Naive thymus-derived CD4-positive, alpha-beta T cell (primary cell): ENCODE data around the gene CLDN9. TPM values are rescaled to one million over a fixed set of nuclear protein-coding genes. Genes with fewer than 3 reads are reported as not detected.

Source experiments
- ATAC-seq: fragments of 150-1000 bp; cut with Tn5 transposase; 2 replicates; pipeline ENCODE4 v1.10.0; 2021; ENCODE audit warnings: mild to moderate bottlenecking, moderate library complexity
- CTCF ChIA-PET: fragments of 350-600 bp; sonication (Branson Sonifier 250); formaldehyde crosslinking; loops from one replicate; lab custom pipeline; 2021; ENCODE audit warnings: antibody characterized with exemption; lab: Charles Lee
- POLR2A ChIA-PET: fragments of 350-600 bp; sonication (Branson Sonifier 250); formaldehyde crosslinking; loops from one replicate; lab custom pipeline; 2021; ENCODE audit warnings: antibody characterized with exemption, inconsistent platforms; lab: Charles Lee
- DNase-seq, 9 donors: peaks; one replicate each; pipeline versions ENCODE4 v3.0.0 to v3.0.0-alpha.2; 2020 to 2022; ENCODE audit warnings: mixed read lengths in 1 of 9
- H3K27ac ChIP-seq: one replicate; pipeline ENCODE4 v1.7.0; 2013; ENCODE audit warnings: mild to moderate bottlenecking, low read depth, low read length, moderate library complexity
- H3K27me3 ChIP-seq, 2 donors: one replicate each; pipeline ENCODE4 v1.7.0; 2013; ENCODE audit warnings: low read length in 2 of 2, mild to moderate bottlenecking in 2 of 2, moderate library complexity in 2 of 2; ENCODE audit not compliant: control insufficient read depth in 2 of 2, insufficient read depth in 2 of 2
- H3K36me3 ChIP-seq, 3 experiments: 1 replicate in 2 of 3; 2 replicates in 1 of 3; pipeline ENCODE4 v1.7.0; 2013; ENCODE audit warnings: low read length in 3 of 3, mild to moderate bottlenecking in 3 of 3, moderate library complexity in 1 of 3; ENCODE audit not compliant: insufficient read depth in 3 of 3, control insufficient read depth in 2 of 3
- H3K4me1 ChIP-seq, 2 donors: one replicate each; pipeline ENCODE4 v1.7.0; 2013; ENCODE audit warnings: low read length in 2 of 2, mild to moderate bottlenecking in 2 of 2, moderate library complexity in 1 of 2; ENCODE audit not compliant: control insufficient read depth in 2 of 2, insufficient read depth in 2 of 2
- H3K4me3 ChIP-seq: 2 replicates; pipeline ENCODE4 v1.7.0; 2013; ENCODE audit warnings: mild to moderate bottlenecking, low read length
- H3K9me3 ChIP-seq, 3 experiments: 1 replicate in 2 of 3; 2 replicates in 1 of 3; pipeline ENCODE4 v1.7.0; 2013; ENCODE audit warnings: low read length in 3 of 3; ENCODE audit not compliant: control insufficient read depth in 2 of 3
- H3K27ac Mint-ChIP-seq, 9 donors: one replicate each; pipeline ENCODE4 v1.8.0; 2020 to 2022; ENCODE audit warnings: mixed read lengths in 9 of 9, mild to moderate bottlenecking in 8 of 9, moderate library complexity in 5 of 9, inconsistent platforms in 2 of 9
- H3K27me3 Mint-ChIP-seq, 5 donors: one replicate each; pipeline ENCODE4 v1.8.0; 2021 to 2022; ENCODE audit warnings: mixed read lengths in 5 of 5, mild to moderate bottlenecking in 1 of 5
- H3K36me3 Mint-ChIP-seq, 5 donors: one replicate each; pipeline ENCODE4 v1.8.0; 2020 to 2022; ENCODE audit warnings: mixed read lengths in 5 of 5, mild to moderate bottlenecking in 3 of 5, inconsistent platforms in 1 of 5
- H3K4me1 Mint-ChIP-seq, 7 donors: one replicate each; pipeline ENCODE4 v1.8.0; 2020 to 2022; ENCODE audit warnings: mixed read lengths in 7 of 7, mild to moderate bottlenecking in 3 of 7, inconsistent platforms in 1 of 7
- H3K4me3 Mint-ChIP-seq, 10 donors: one replicate each; pipeline ENCODE4 v1.8.0; 2020 to 2022; ENCODE audit warnings: mild to moderate bottlenecking in 10 of 10, mixed read lengths in 10 of 10, moderate library complexity in 6 of 10, inconsistent platforms in 2 of 10
- H3K9me3 Mint-ChIP-seq, 11 donors: one replicate each; pipeline ENCODE4 v1.8.0; 2020 to 2022; ENCODE audit warnings: mixed read lengths in 11 of 11, mild to moderate bottlenecking in 4 of 11, inconsistent platforms in 1 of 11, moderate library complexity in 1 of 11
- intact Hi-C, 2 donors: fragments of 100-400 bp; cut with micrococcal nuclease; formaldehyde crosslinking; loops; one replicate each; pipeline ENCODE4 v1.15.1; 2023
- polyA plus RNA-seq, 2 donors: library from polyadenylated mRNA; unstranded; fragments of 300-500 nt; fragmentation: Illumina TruSeq; gene quantifications; one replicate each; pipeline ENCODE4 v1.2.3, GENCODE V29; 2021
- total RNA-seq, 6 experiments: library from RNA in 5 of 6; stranded (reverse) in 5 of 6; gene quantifications; 1 replicate in 5 of 6; 2 replicates in 1 of 6; pipeline ENCODE4 v1.2.3 and lab custom pipeline; 2021 to 2026

Gene CLDN9
- total and polyA plus RNA-seq, 7 experiments from 2014 or later = 0.15 to 0.37 TPM; not detected in 5

- Mint-ChIP-seq H3K27me3 (peaks cover 0 to 6% (median 0%) of the 10 kb centered on the region in 5 donors), H3K36me3 (peaks cover 0 to 2% (median 0%) of the 10 kb centered on the region in 5 donors), H3K9me3 (peaks cover 0 to 1% (median 0%) of the 10 kb centered on the region in 11 donors), H3K4me1 (peaks cover 0 to 22% (median 4%) of the 10 kb centered on the region in 7 donors), H3K27ac (no peak overlapping the region), H3K4me3 (no peak overlapping the region)
- ATAC-seq = no peak
- Histone ChIP-seq H3K36me3 (no peaks in the 10 kb centered on the region), H3K27ac (no peak overlapping the region), H3K4me3 (no peak overlapping the region), H3K27me3 (peaks cover 0 to 1% of the 10 kb centered on the region in 2 donors), H3K9me3 (no peaks in the 10 kb centered on the region), H3K4me1 (peaks cover 2 to 6% of the 10 kb centered on the region in 2 donors)
- POLR2A ChIA-PET = no interaction called here
- CTCF ChIA-PET = interaction anchor here (0.6 kb wide), 1 partner anchor 122 kb away, joined by 4 read pairs; no protein-coding TSS in a partner anchor
- intact Hi-C loops = no loop called here
- no peak for DNase-seq
Observed at GRCh38 chr16:2973605-2974318, 39.0 kb upstream of the CLDN9 start.

- ChIA-PET CTCF (no interaction called here), POLR2A (no interaction called here)
- no peaks in the 10 kb centered on the region for H3K9me3 ChIP-seq
- H3K9me3 Mint-ChIP-seq = peaks cover 0 to 1% (median 0%) of the 10 kb centered on the region in 11 donors
- DNase-seq (no peak), ATAC-seq (no peak)
- no peak overlapping the region for H3K4me3 Mint-ChIP-seq
- H3K4me3 ChIP-seq = no peak overlapping the region
- H3K36me3 ChIP-seq = no peaks in the 10 kb centered on the region
- peaks cover 0 to 6% of the 10 kb centered on the region in 2 donors for H3K4me1 ChIP-seq
- H3K36me3 Mint-ChIP-seq = peaks cover 0 to 2% (median 0%) of the 10 kb centered on the region in 5 donors
- H3K4me1 Mint-ChIP-seq = peaks cover 0 to 25% (median 3%) of the 10 kb centered on the region in 7 donors
- H3K27me3 ChIP-seq = no peaks in the 10 kb centered on the region
- intact Hi-C loops = no loop called here
- no peak overlapping the region for H3K27ac ChIP-seq
- H3K27ac Mint-ChIP-seq = no peak overlapping the region
- peaks cover 0 to 6% (median 0%) of the 10 kb centered on the region in 5 donors for H3K27me3 Mint-ChIP-seq
Observed at GRCh38 chr16:2974319-2975056, 38.2 kb upstream of the CLDN9 start.

GRCh38 chr16:2975161-2975795 is 37.4 kb upstream of the CLDN9 start:
- H3K9me3 ChIP-seq = no peaks in the 10 kb centered on the region
- Mint-ChIP-seq H3K4me3 (no peak overlapping the region), H3K27me3 (peaks cover 0 to 6% (median 0%) of the 10 kb centered on the region in 5 donors), H3K36me3 (peaks cover 0 to 2% (median 0%) of the 10 kb centered on the region in 5 donors), H3K9me3 (peaks cover 0 to 1% (median 0%) of the 10 kb centered on the region in 11 donors), H3K27ac (no peak overlapping the region), H3K4me1 (peaks cover 0 to 24% (median 3%) of the 10 kb centered on the region in 7 donors)
- no peak overlapping the region for H3K27ac ChIP-seq
- H3K36me3 ChIP-seq = no peaks in the 10 kb centered on the region
- no peak for ATAC-seq
- H3K27me3 ChIP-seq = no peaks in the 10 kb centered on the region
- intact Hi-C loops = no loop called here
- POLR2A ChIA-PET = no interaction called here
- no peak overlapping the region for H3K4me3 ChIP-seq
- no peak for DNase-seq
- peaks cover 0 to 6% of the 10 kb centered on the region in 2 donors for H3K4me1 ChIP-seq
- CTCF ChIA-PET = no interaction called here

GRCh38 chr16:2976201-2976600 is 36.5 kb upstream of the CLDN9 start:
- no peak overlapping the region for H3K4me3 ChIP-seq
- Mint-ChIP-seq H3K36me3 (peaks cover 0 to 2% (median 0%) of the 10 kb centered on the region in 5 donors), H3K4me1 (peaks cover 0 to 19% (median 1%) of the 10 kb centered on the region in 7 donors), H3K27ac (no peak overlapping the region), H3K27me3 (peaks cover 0 to 6% (median 0%) of the 10 kb centered on the region in 5 donors), H3K4me3 (no peak overlapping the region), H3K9me3 (peaks cover 0 to 1% (median 0%) of the 10 kb centered on the region in 11 donors)
- H3K36me3 ChIP-seq = no peaks in the 10 kb centered on the region
- H3K4me1 ChIP-seq = peaks cover 5 to 6% of the 10 kb centered on the region in 2 donors
- intact Hi-C loops = no loop called here
- no peak overlapping the region for H3K27ac ChIP-seq
- ChIA-PET POLR2A (no interaction called here), CTCF (no interaction called here)
- H3K27me3 ChIP-seq = no peaks in the 10 kb centered on the region
- ATAC-seq = no peak
- no peaks in the 10 kb centered on the region for H3K9me3 ChIP-seq
- DNase-seq = no peak

GRCh38 chr16:2976673-2977072 is 36.0 kb upstream of the CLDN9 start:
- H3K4me3 Mint-ChIP-seq = no peak overlapping the region
- CTCF ChIA-PET = no interaction called here
- peaks cover 0 to 1% (median 0%) of the 10 kb centered on the region in 11 donors for H3K9me3 Mint-ChIP-seq
- POLR2A ChIA-PET = interaction anchor here (0.6 kb wide), 1 partner anchor 106 kb away, joined by 3 read pairs; no protein-coding TSS in a partner anchor
- H3K27me3 Mint-ChIP-seq = peaks cover 0 to 6% (median 0%) of the 10 kb centered on the region in 5 donors
- intact Hi-C loops = no loop called here
- Histone ChIP-seq H3K27me3 (no peaks in the 10 kb centered on the region), H3K4me1 (peaks cover 5 to 6% of the 10 kb centered on the region in 2 donors), H3K27ac (no peak overlapping the region), H3K4me3 (no peak overlapping the region), H3K9me3 (no peaks in the 10 kb centered on the region), H3K36me3 (no peaks in the 10 kb centered on the region)
- no peak overlapping the region for H3K27ac Mint-ChIP-seq
- H3K36me3 Mint-ChIP-seq = peaks cover 0 to 3% (median 0%) of the 10 kb centered on the region in 5 donors
- no peak for ATAC-seq
- H3K4me1 Mint-ChIP-seq = peaks cover under 1 to 21% (median 6%) of the 10 kb centered on the region in 7 donors
- no peak for DNase-seq

- Mint-ChIP-seq H3K9me3 (peaks cover 0 to 1% (median 0%) of the 10 kb centered on the region in 11 donors), H3K27ac (no peak overlapping the region), H3K4me1 (peaks cover 8 to 18% (median 11%) of the 10 kb centered on the region in 7 donors), H3K27me3 (no peaks in the 10 kb centered on the region), H3K4me3 (peak overlapping the region in 1 of 10 donors; percentile 61), H3K36me3 (peaks cover 0 to 4% (median 0%) of the 10 kb centered on the region in 5 donors)
- Histone ChIP-seq H3K36me3 (no peaks in the 10 kb centered on the region), H3K9me3 (no peaks in the 10 kb centered on the region), H3K4me1 (peaks cover 5 to 6% of the 10 kb centered on the region in 2 donors), H3K27ac (no peak overlapping the region), H3K4me3 (no peak overlapping the region), H3K27me3 (no peaks in the 10 kb centered on the region)
- intact Hi-C loops = no loop called here
- no peak for ATAC-seq
- DNase-seq = no peak
- ChIA-PET CTCF (interaction anchor here (0.7 kb wide), 1 partner anchor 86 kb away, joined by 4 read pairs; no protein-coding TSS in a partner anchor), POLR2A (interaction anchor here (0.6 kb wide), 3 partner anchors 107 to 277 kb away, joined by 3 to 5 read pairs (median 3); no protein-coding TSS in a partner anchor)
Observed at GRCh38 chr16:2977440-2977839, 35.3 kb upstream of the CLDN9 start.
